H1 (cell line): Measurements from ENCODE around the gene SEC61B. TPM values are rescaled to one million over a fixed set of nuclear protein-coding genes. Genes with fewer than 3 reads are reported as not detected.

ENCODE experiments used
- CTCF ChIA-PET: fragments of 300-600 bp; sonication (Branson Sonifier 250); formaldehyde crosslinking; loops from one replicate; lab custom pipeline; 2021; ENCODE audit not compliant: partially characterized antibody; lab: Charles Lee
- POLR2A ChIA-PET: fragments of 300-600 bp; sonication (Branson Sonifier 250); formaldehyde crosslinking; loops from one replicate; lab custom pipeline; 2021; ENCODE audit warnings: inconsistent platforms; ENCODE audit not compliant: partially characterized antibody; lab: Charles Lee
- DNase-seq, 2 experiments: peaks; one replicate each; pipeline versions ENCODE4 v3.0.0 to v3.0.0-alpha.2; 2010 to 2022; ENCODE audit warnings: low spot score in 2 of 2, low read depth in 1 of 2, mixed read lengths in 1 of 2
- FAIRE-seq: peaks from 2 replicates; lab custom pipeline; 2011; peaks lifted over from hg19 to GRCh38; lab: Jason Lieb, UNC
- H2AFZ ChIP-seq: 2 replicates; pipeline ENCODE4 v1.8.1; 2012; ENCODE audit warnings: low read length, inconsistent platforms
- H2AK5ac ChIP-seq: 2 replicates; pipeline ENCODE4 v1.6.1; 2013; ENCODE audit warnings: low read depth, low read length
- H2BK120ac ChIP-seq: replicated peaks from 2 replicates; pipeline ENCODE3; 2013; ENCODE audit warnings: low read depth, low read length, inconsistent platforms
- H2BK12ac ChIP-seq: 2 replicates; pipeline ENCODE4 v1.6.1; 2013; ENCODE audit warnings: low read depth, low read length
- H2BK15ac ChIP-seq: 2 replicates; pipeline ENCODE4 v1.6.1; 2013; ENCODE audit warnings: low read length
- H2BK20ac ChIP-seq: 2 replicates; pipeline ENCODE4 v1.6.1; 2013; ENCODE audit warnings: low read length
- H2BK5ac ChIP-seq: 2 replicates; pipeline ENCODE4 v1.6.1; 2013; ENCODE audit warnings: low read depth, low read length
- H3K14ac ChIP-seq: 2 replicates; pipeline ENCODE4 v1.6.1; 2013; ENCODE audit warnings: inconsistent platforms; ENCODE audit not compliant: insufficient read length
- H3K18ac ChIP-seq: 2 replicates; pipeline ENCODE4 v1.6.1; 2013; ENCODE audit warnings: low read length; ENCODE audit errors: extremely low read depth
- H3K23ac ChIP-seq: 2 replicates; pipeline ENCODE4 v1.6.1; 2013; ENCODE audit warnings: inconsistent platforms; ENCODE audit not compliant: insufficient read length
- H3K23me2 ChIP-seq: 2 replicates; pipeline ENCODE4 v1.6.1; 2013; ENCODE audit warnings: low read depth, low read length
- H3K27ac ChIP-seq: 2 replicates; pipeline ENCODE4 v1.6.1; 2011; ENCODE audit warnings: low read depth, low read length, inconsistent platforms
- H3K27me3 ChIP-seq, 4 experiments: replicated peaks in 1 of 4; 1 replicate in 1 of 4; 2 replicates in 3 of 4; pipeline versions ENCODE4 v1.6.1 to v1.8.1; 2011 to 2013; ENCODE audit warnings: low read length in 3 of 4, mild to moderate bottlenecking in 3 of 4, inconsistent platforms in 2 of 4, mixed read lengths in 2 of 4, moderate library complexity in 1 of 4; ENCODE audit not compliant: control insufficient read depth in 3 of 4, insufficient read depth in 3 of 4; ENCODE audit errors: extremely low read depth in 1 of 4
- H3K36me3 ChIP-seq, 4 experiments: 2 replicates each; pipeline versions ENCODE4 v1.6.1 to v1.8.1; 2011 to 2013; ENCODE audit warnings: mild to moderate bottlenecking in 4 of 4, low read length in 3 of 4, moderate library complexity in 2 of 4, control low read depth in 1 of 4, inconsistent platforms in 1 of 4; ENCODE audit not compliant: insufficient read depth in 4 of 4, control insufficient read depth in 2 of 4
- H3K4ac ChIP-seq: replicated peaks from 2 replicates; pipeline ENCODE3; 2013; ENCODE audit warnings: low read length, low read depth, mixed read lengths, inconsistent platforms; ENCODE audit not compliant: insufficient read length
- H3K4me1 ChIP-seq, 4 experiments: replicated peaks in 1 of 4; 1 replicate in 1 of 4; 2 replicates in 3 of 4; pipeline versions ENCODE4 v1.6.1 to v1.8.1; 2011 to 2013; ENCODE audit warnings: low read length in 3 of 4, inconsistent platforms in 2 of 4, mixed read lengths in 1 of 4; ENCODE audit not compliant: insufficient read depth in 4 of 4, control insufficient read depth in 3 of 4
- H3K4me2 ChIP-seq, 2 experiments: 2 replicates each; pipeline versions ENCODE4 v1.6.1 to v1.8.1; 2011 to 2013; ENCODE audit warnings: low read depth in 2 of 2, low read length in 2 of 2, control low read depth in 1 of 2, inconsistent platforms in 1 of 2, mild to moderate bottlenecking in 1 of 2; ENCODE audit not compliant: insufficient read depth in 1 of 2
- H3K4me3 ChIP-seq, 4 experiments: fragments of 200-600, 300-600 bp in 1 of 4; sonication (generic), shearing (Covaris generic), sonication (Bioruptor Twin) in 1 of 4; 2 replicates each; pipeline versions ENCODE4 v1.5.1 to v1.8.1; 2011 to 2016; ENCODE audit warnings: low read length in 4 of 4, low read depth in 3 of 4, control low read depth in 2 of 4, inconsistent platforms in 2 of 4, mild to moderate bottlenecking in 2 of 4, mixed read lengths in 1 of 4, moderate library complexity in 1 of 4; ENCODE audit not compliant: insufficient read depth in 2 of 4; ENCODE audit errors: extremely low read depth in 1 of 4
- H3K56ac ChIP-seq: replicated peaks from 2 replicates; pipeline ENCODE3; 2013; ENCODE audit warnings: low read depth, mild to moderate bottlenecking, mixed read lengths, low read length, inconsistent platforms; ENCODE audit not compliant: insufficient read length
- H3K79me1 ChIP-seq: 2 replicates; pipeline ENCODE4 v1.6.1; 2013; ENCODE audit warnings: low read depth, low read length, control low read depth
- H3K79me2 ChIP-seq, 2 experiments: 2 replicates each; pipeline versions ENCODE4 v1.6.1 to v1.8.1; 2012 to 2013; ENCODE audit warnings: low read length in 2 of 2, mild to moderate bottlenecking in 2 of 2, inconsistent platforms in 1 of 2; ENCODE audit not compliant: insufficient read depth in 2 of 2, control insufficient read depth in 1 of 2
- H3K9ac ChIP-seq, 4 experiments: replicated peaks in 1 of 4; 1 replicate in 1 of 4; 2 replicates in 3 of 4; pipeline versions ENCODE4 v1.6.1 to v1.8.1; 2011 to 2013; ENCODE audit warnings: low read depth in 3 of 4, low read length in 3 of 4, control low read depth in 2 of 4, mild to moderate bottlenecking in 2 of 4, moderate library complexity in 2 of 4, inconsistent platforms in 1 of 4; ENCODE audit errors: extremely low read depth in 1 of 4
- H3K9me3 ChIP-seq, 2 experiments: 2 replicates each; pipeline versions ENCODE4 v1.6.1 to v1.8.1; 2012 to 2013; ENCODE audit warnings: mild to moderate bottlenecking in 2 of 2, moderate library complexity in 2 of 2, control low read depth in 1 of 2, inconsistent platforms in 1 of 2, low read depth in 1 of 2, low read length in 1 of 2, mixed read lengths in 1 of 2; ENCODE audit not compliant: insufficient read depth in 2 of 2
- H4K20me1 ChIP-seq, 2 experiments: replicated peaks in 1 of 2; 2 replicates each; pipeline versions ENCODE3 to v1.8.1; 2011 to 2013; ENCODE audit warnings: inconsistent platforms in 2 of 2, low read length in 2 of 2, mild to moderate bottlenecking in 1 of 2; ENCODE audit not compliant: insufficient read depth in 2 of 2, control insufficient read depth in 1 of 2
- H4K5ac ChIP-seq: 2 replicates; pipeline ENCODE4 v1.6.1; 2013; ENCODE audit warnings: low read length, low read depth, mixed read lengths, inconsistent platforms; ENCODE audit not compliant: insufficient read length
- H4K8ac ChIP-seq: 2 replicates; pipeline ENCODE4 v1.8.0; 2013; ENCODE audit warnings: mild to moderate bottlenecking, moderate library complexity, low read length, inconsistent platforms; ENCODE audit not compliant: insufficient read depth; ENCODE audit errors: extremely low read depth
- H4K91ac ChIP-seq: replicated peaks from 2 replicates; pipeline ENCODE3; 2013; ENCODE audit warnings: low read length, mixed read lengths, inconsistent platforms; ENCODE audit not compliant: insufficient read length
- ATF2 ChIP-seq: IDR thresholded peaks from 2 replicates; pipeline ENCODE4 v1.6.1; 2012; ENCODE audit warnings: low read length, inconsistent platforms
- BCL11A ChIP-seq, 2 experiments: IDR thresholded peaks; one replicate each; pipeline ENCODE4 v1.6.1; 2011; ENCODE audit warnings: low read depth in 2 of 2, low read length in 2 of 2, mild to moderate bottlenecking in 2 of 2
- BRCA1 ChIP-seq: IDR thresholded peaks from 2 replicates; pipeline ENCODE4 v1.6.1; 2012; ENCODE audit warnings: low read depth, low read length, improper control_type of control experiment
- EGR1 ChIP-seq: IDR thresholded peaks from 2 replicates; pipeline ENCODE4 v1.6.1; 2011; ENCODE audit warnings: low read depth, low read length, borderline replicate concordance
- HDAC6 ChIP-seq: IDR thresholded peaks from one replicate; pipeline ENCODE4 v1.7.1; 2012; ENCODE audit warnings: low read depth, mild to moderate bottlenecking, inconsistent platforms, low read length, moderate library complexity
- NRF1 ChIP-seq: IDR thresholded peaks from 2 replicates; pipeline ENCODE4 v1.6.1; 2011; ENCODE audit warnings: mild to moderate bottlenecking, low read depth, low read length, improper control_type of control experiment
- PHF8 ChIP-seq: fragments of 200-600 bp; sonication (generic); conservative IDR thresholded peaks from 2 replicates; pipeline ENCODE4 v1.7.1; 2012; ENCODE audit warnings: low read depth, mild to moderate bottlenecking, inconsistent platforms, low read length, moderate library complexity
- POLR2A ChIP-seq, 2 experiments: IDR thresholded peaks; 1 replicate in 1 of 2; 2 replicates in 1 of 2; pipeline ENCODE4 v1.6.1; 2011; ENCODE audit warnings: low read depth in 2 of 2, low read length in 2 of 2, mild to moderate bottlenecking in 2 of 2; ENCODE audit errors: control extremely low read depth in 1 of 2
- RXRA ChIP-seq: IDR thresholded peaks from 2 replicates; pipeline ENCODE4 v1.6.1; 2011; ENCODE audit warnings: low read depth, mild to moderate bottlenecking, low read length, moderate library complexity; ENCODE audit not compliant: insufficient read depth
- SIX5 ChIP-seq: IDR thresholded peaks from 2 replicates; pipeline ENCODE4 v1.6.1; 2011; ENCODE audit warnings: mild to moderate bottlenecking, low read depth, low read length
- SP2 ChIP-seq: IDR thresholded peaks from 2 replicates; pipeline ENCODE4 v1.6.1; 2012; ENCODE audit warnings: mild to moderate bottlenecking, low read length, inconsistent platforms
- SP4 ChIP-seq: IDR thresholded peaks from 2 replicates; pipeline ENCODE4 v1.6.1; 2012; ENCODE audit warnings: low read length, inconsistent platforms
- SUZ12 ChIP-seq: fragments of 200-600 bp; sonication (generic); IDR thresholded peaks from 2 replicates; pipeline ENCODE4 v1.6.1; 2012; ENCODE audit warnings: mild to moderate bottlenecking, inconsistent platforms, low read length, moderate library complexity, mixed read lengths
- YY1 ChIP-seq: IDR thresholded peaks from 2 replicates; pipeline ENCODE4 v1.6.1; 2011; ENCODE audit warnings: low read depth, mild to moderate bottlenecking, low read length
- WGBS, 2 experiments: shearing (Covaris generic) in 1 of 2; methylation state at CpG; one replicate each; pipeline versions ENCODE4 v1.1.6 to v1.1.7; 2013 to 2015; ENCODE audit warnings: low lambda C conversion rate in 2 of 2, mixed read lengths in 2 of 2, inconsistent platforms in 1 of 2, low coverage in 1 of 2, missing lambda C conversion rate in 1 of 2; ENCODE audit not compliant: insufficient replicate concordance in 2 of 2, insufficient coverage in 1 of 2, insufficient read length in 1 of 2; ENCODE audit errors: extremely low coverage in 1 of 2, missing lambda C conversion rate in 1 of 2; 5-methylcytosine and 5-hydroxymethylcytosine counted together
- polyA plus RNA-seq, 7 experiments: library from polyadenylated mRNA; depleted of rRNA in 3 of 7; stranded (reverse) in 5 of 7; unstranded in 2 of 7; fragments of >200 nt in 5 of 7; fragments of 200-250 nt in 2 of 7; gene quantifications; 1 replicate in 5 of 7; 2 replicates in 1 of 7; 4 replicates in 1 of 7; pipeline versions ENCODE4 v1.2.1 to v1.2.3, GENCODE V29; 2011 to 2013; ENCODE audit warnings: missing spikeins in 2 of 7, mixed read lengths in 2 of 7
- total RNA-seq: library from RNA; stranded (reverse); fragmentation: NEBNext Ultra II Directional; extraction: Animal tissue kit (Norgen Biotek cat#: 25700); gene quantifications from 2 replicates; pipeline ENCODE4 v1.2.1, GENCODE V29; 2021

SEC61B gene
- total and polyA plus RNA-seq, 2 of the 8 experiments (the other 6 are each of a cell fraction or from before 2014, with no cell fraction given): 155 to 379 TPM

DNA sequence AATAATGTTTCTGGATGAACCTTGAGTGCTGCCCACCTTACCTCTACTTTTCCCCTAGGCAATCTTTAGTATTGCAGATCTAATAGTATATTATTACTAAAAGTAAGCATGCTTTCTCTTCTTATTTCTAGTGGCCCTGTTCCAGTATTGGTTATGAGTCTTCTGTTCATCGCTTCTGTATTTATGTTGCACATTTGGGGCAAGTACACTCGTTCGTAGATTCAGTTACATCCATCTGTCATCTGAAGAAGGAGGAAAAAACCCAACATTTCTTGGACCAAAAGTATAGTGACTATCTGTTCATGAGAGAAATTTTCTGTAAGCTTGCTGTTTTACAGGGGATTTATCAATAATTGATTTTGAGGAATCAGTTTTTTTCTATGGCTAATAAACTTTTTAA lies 8.1 kb downstream of the SEC61B start:
- H3K9me3 ChIP-seq: no peaks in the 10 kb centered on the region
- no peak overlapping the region for H2BK5ac ChIP-seq
- no peak overlapping the region for H3K4ac ChIP-seq
- H3K56ac ChIP-seq: no peak overlapping the region
- FAIRE-seq (no peak), DNase-seq (no peak)
- no peak overlapping the region for H3K27ac ChIP-seq
- no peaks in the 10 kb centered on the region for H3K27me3 ChIP-seq
- no peak overlapping the region for H4K8ac ChIP-seq
- no peak overlapping the region for H2BK20ac ChIP-seq
- no peak overlapping the region for H2BK15ac ChIP-seq
- no peak overlapping the region for H2BK120ac ChIP-seq
- H3K23ac ChIP-seq: no peak overlapping the region
- H3K14ac ChIP-seq: no peak overlapping the region
- ChIA-PET POLR2A (interaction anchor here (6.0 kb wide), 1 partner anchor 8 kb away, joined by 38 read pairs; the partner anchor contains the start of genes ALG2 and SEC61B), CTCF (interaction anchor here (3.2 to 4.6 kb wide), 3 partner anchors 8 to 45 kb away, joined by 29 to 42 read pairs (median 34); partner anchors contain the start of genes ALG2 and SEC61B)
- no peak overlapping the region for H4K5ac ChIP-seq
- H2BK12ac ChIP-seq: no peak overlapping the region
- WGBS, 2 experiments: 95% methylated on average over 3 of the region's 3 CpGs; no CpG with 5 or more reads in 1 of the 2 experiments
- H3K9ac ChIP-seq: no peak overlapping the region
- TF ChIP-seq SUZ12 (no peak), ATF2 (no peak), HDAC6 (no peak), POLR2A (IDR thresholded peaks at IDR 0.05; ENCODE audit: control extremely low read depth in 1 of 2, low read depth in 2 of 2, low read length in 2 of 2) (no peak), EGR1 (no peak), SP2 (no peak), BRCA1 (no peak), NRF1 (no peak), YY1 (no peak), RXRA (no peak), SIX5 (no peak), PHF8 (no peak), SP4 (no peak), BCL11A (IDR thresholded peaks at IDR 0.05; ENCODE audit: low read depth in 2 of 2, low read length in 2 of 2) (no peak)
- no peak overlapping the region for H3K4me2 ChIP-seq
- no peaks in the 10 kb centered on the region for H3K23me2 ChIP-seq
- H3K79me1 ChIP-seq: no peaks in the 10 kb centered on the region; the same call in 1 of the 2 replicates
- no peak overlapping the region for H4K91ac ChIP-seq
- H2AK5ac ChIP-seq: no peak overlapping the region
- H4K20me1 ChIP-seq: no peaks in the 10 kb centered on the region
- peaks cover 5 to 33% (median 14%) of the 10 kb centered on the region in 4 experiments; a peak in 6 of 8 replicates for H3K36me3 ChIP-seq
- H3K4me3 ChIP-seq: no peak overlapping the region
- H2AFZ ChIP-seq: no peak overlapping the region
- H3K18ac ChIP-seq: no peak overlapping the region
- H3K79me2 ChIP-seq: peaks cover 0 to 16% of the 10 kb centered on the region in 2 experiments; a peak in 3 of 4 replicates
- H3K4me1 ChIP-seq: no peaks in the 10 kb centered on the region
